NCI-H1092 treated with DMSO at 0.1 percent for 48 hours (cell line): ENCODE results near the gene TAOK3.

ENCODE experiments used
- DNase-seq: peaks from one replicate; lab custom pipeline; 2025; lab: John Stamatoyannopoulos, UW

The TAOK3 gene

GRCh38 chr12:118212606-118213005 is 160.1 kb downstream of the TAOK3 start:
- no peak for DNase-seq

DNA sequence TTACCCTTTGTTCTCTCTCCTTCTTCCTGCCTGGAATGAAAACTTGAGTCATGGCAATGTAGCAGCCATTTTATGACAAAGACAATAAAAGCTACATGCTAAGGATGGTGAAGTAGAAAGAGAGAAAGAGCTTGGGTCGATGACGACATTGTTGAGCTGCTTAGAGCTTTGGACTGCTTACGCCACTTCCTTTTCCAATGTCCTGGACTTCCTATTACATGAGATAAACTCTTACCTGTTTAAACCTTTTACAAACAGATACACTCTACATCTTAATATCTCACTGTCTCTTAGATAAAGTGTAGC is 166.6 kb downstream of the TAOK3 start:
- no peak for DNase-seq

DNA sequence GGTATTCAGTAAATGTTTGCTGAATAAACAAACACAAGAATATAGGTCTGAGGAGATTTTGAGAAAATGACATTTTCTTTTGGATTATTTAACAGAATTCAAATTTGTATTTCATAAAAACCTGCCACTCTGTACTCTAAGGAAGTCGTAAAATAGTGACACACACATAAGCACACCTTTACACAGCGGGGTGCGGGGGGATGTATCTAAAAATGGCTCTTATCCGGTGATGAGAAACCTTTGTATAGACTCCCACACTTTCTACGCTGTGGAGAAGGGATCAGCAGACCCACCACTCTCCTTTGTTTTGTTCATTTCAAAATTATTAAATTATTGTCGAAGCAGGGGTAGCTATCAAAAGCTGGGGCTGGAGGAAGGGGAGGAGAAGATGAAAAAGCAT is 178.7 kb downstream of the TAOK3 start:
- DNase-seq: no peak

DNA sequence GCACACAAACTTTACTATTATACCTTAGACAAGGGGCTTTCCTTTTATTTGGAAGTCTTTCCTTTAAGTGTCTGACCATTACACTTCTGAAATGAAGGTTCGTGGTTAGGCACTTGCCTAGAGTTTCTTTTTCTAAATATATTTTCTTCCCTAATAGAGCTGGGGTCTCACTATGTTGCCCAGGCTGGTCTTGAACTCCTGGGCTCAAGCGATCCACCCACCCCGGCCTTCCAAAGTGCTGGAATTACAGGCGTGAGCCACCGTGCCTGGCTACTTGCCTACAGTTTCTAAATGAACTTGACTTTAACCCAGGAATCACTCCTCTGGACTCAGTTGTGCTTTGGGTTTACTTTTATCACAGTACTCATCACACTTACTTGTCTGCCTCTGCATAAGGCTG is 179.2 kb downstream of the TAOK3 start:
- no peak for DNase-seq

DNA sequence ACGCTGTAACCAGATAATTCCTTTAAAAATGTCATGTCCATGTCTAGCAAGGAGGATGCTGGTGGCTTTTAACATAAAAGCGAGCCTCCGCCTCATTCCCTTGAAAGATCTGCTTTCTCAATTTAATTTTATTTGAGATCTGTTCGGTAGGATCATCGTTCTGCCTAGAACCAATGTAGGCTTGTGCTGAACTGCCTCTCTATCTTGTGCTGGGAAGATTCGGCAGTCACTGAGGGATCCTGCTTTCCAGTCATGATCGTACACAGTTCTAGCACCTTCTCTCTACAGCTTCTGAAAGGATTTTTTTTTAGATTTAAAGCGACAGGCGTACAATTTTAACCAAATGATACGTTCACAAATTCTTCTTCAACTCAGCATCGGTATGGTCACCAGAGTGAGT is 182.4 kb downstream of the TAOK3 start:
- DNase-seq: peak; percentile 69

DNA sequence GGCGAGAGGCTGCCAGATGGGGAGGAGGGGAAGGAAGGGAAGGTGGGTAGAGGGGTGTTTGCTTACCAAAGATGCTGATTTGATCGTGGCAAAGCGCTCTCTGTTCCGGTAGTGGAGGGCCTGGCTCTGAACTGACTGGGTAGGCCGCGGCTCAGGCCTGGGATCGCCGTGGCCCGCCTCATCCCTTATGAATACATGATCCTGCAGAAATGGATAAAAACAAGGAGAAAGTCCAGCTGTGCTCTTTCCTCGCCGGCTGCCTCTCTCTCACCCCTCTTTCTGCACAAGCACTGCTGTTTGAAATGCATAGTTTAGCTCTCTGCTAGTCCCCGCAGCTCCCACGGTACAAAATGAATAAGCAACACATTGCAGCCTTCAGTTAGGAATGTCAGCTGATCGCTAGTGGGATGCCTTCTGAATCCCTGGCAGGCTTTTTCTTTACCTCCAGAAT is 182.9 kb downstream of the TAOK3 start:
- DNase-seq: peak; percentile 71

DNA sequence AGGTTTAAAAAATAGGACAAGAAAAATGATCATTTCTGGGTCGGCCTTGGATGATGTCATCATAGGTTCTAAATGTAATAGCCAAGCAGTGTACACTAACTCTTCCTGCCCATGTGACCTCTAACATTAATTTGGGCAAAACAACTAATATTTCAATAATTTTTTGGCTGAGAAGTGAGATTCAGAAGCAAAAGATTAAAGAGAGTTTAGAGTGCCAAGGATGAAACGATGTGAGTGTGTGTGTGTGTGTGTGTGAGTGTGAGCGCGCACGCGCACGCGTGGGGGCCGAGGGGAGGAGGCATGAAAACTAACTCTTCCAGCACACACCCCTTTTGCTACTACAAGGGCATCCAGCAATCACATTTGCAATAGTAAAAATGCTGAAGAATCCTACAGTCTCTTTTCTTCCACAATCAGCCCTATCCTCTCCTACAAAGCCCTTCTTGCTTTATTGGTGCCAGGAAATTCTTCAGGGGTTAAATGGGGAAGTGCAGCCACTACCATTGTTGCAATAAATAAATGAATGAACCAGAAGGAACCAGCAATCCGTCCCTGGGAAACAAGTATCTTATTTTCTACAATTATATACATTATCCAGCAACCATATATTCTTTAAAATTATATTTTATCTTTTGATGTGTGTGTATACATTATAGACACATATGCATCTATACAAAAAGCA is 183.9 kb downstream of the TAOK3 start:
- peak; percentile 14 for DNase-seq

- DNase-seq: no peak
These were observed 184.8 kb downstream of the TAOK3 start for GRCh38 chr12:118187751-118188435.

DNA sequence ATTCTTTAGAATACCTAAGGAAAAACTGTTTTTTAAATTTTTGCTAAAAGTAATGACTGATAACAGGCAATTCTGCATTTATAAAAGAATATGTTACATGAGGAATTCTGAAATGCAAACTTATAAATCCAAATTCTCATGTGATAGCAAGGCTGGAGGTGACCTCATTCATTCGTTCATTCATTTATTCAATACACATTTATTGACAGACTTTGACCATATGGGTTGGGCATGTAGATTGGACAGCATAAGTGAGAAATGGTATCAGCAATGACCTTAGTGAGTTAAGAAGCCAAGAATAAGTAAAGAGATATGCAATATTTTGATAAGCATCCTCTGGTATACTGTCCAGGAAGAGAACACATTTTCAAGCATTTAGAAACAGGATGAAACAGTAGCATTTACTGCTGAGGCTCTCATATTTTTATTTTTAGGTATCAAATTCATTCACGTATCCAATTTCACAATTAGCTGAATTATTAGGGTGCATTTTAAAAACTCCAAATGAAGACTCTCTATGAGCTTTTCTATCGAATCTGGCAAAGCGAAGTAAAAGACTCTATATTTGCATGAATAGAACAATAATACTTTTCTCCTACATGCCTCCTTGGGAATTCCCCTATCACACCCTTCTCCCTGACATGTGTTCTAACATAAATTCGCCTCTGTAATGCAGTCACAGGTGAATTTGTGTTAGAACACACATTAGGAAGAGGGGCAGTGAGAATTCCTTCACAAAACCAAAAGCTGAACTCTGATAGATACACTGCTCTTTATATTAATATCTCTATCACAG is 186.9 kb downstream of the TAOK3 start:
- DNase-seq: no peak

GRCh38 chr12:118183711-118184110 is 189.0 kb downstream of the TAOK3 start:
- no peak for DNase-seq

GRCh38 chr12:118183155-118183554 is 189.6 kb downstream of the TAOK3 start:
- no peak for DNase-seq

- DNase-seq: no peak
These were observed 196.8 kb downstream of the TAOK3 start for GRCh38 chr12:118175823-118176447.

DNA sequence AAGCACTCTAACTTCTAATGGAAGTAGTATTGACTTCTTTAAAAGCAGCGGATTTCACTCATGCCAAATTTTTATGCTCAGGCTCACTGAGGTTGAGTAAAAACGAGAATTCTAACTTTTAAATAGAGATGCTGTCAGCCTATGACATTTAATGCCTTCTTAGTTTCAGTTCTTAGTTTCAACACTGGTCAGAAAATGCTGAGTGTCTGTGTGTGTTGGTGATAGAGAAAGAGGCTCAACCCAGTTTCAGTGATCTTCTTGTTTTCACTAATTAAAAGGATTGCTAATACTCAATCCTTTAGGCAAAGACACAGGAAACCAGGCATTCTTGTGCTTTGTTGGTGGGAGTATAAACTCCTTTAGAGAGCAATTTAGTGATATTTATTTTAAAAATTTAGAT is 205.8 kb downstream of the TAOK3 start:
- DNase-seq: no peak

DNA sequence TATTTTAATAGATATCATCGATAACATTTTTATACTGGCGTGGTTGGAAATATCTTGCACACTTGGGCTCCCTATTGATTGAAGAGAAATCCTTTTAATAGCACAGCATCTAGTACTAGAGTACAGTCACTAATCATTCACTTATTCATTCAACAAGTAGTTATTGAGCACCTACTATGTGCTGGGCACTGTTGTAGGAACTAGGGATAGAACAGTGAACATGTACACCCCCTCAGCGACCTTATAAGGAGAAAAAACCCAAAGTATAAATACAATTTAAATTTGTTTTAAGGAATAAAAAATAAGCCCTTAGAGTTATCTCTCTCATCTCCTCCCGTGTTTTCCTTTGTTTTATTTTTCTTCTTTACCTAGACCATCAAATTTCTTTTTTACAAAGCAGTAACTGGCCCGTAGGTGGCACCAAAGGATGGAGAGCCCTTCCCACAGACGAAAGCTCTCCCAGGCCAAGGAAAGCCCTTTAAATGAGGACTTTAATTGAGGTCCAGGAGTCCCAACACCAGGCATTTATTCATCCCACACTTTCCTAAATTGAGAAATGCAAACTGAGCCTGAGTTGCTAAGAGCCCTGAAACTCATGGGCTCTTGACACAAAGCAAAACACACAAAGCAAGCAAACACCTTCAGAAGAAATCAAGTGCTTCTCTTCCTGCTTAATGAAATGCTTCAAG is 207.8 kb downstream of the TAOK3 start:
- peak; percentile 12 for DNase-seq

- no peak for DNase-seq
These were observed 212.2 kb downstream of the TAOK3 start for GRCh38 chr12:118160536-118160935.

GRCh38 chr12:118151755-118152154 is 221.0 kb downstream of the TAOK3 start:
- no peak for DNase-seq

DNA sequence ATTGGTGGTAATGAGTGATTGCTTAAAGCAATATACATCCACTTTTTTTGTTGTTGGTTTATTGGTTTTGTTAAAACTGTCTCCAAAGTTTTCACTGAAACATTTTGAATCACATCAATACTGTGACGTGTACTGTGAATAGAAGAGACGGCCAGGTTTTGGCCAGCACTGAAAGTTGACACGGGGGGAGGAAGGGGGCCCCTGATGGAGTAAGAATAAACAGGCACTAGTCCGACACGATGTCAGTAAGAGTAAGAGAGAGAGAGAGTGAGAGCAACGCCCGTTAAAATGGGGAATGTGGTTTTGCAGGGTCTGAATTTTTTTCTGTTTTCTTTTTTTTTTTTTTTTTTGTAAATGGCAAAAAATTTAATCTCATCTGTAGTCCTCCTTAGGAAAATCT is 222.1 kb downstream of the TAOK3 start:
- DNase-seq: no peak

GRCh38 chr12:118148287-118148686 is 224.4 kb downstream of the TAOK3 start:
- DNase-seq: no peak

DNA sequence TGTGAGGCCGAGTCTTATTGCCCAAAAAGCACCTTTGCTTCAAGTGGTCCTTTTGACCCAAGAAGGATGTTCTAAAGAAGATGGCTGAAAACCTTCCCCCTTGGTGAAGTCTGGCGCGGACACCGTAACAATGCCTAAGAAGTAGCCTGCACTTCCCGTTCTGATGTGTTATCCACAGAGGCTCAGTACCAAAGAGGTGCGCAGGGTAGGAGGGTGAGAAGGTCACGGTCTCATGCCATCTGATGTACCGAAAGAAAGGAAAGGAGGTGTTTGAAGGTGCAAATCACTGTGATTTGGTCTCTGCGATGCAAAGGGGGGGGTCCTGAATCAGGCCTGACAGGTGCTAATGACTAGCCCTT is 226.9 kb downstream of the TAOK3 start:
- DNase-seq: no peak

GRCh38 chr12:118145113-118145797 is 227.5 kb downstream of the TAOK3 start:
- no peak for DNase-seq

DNA sequence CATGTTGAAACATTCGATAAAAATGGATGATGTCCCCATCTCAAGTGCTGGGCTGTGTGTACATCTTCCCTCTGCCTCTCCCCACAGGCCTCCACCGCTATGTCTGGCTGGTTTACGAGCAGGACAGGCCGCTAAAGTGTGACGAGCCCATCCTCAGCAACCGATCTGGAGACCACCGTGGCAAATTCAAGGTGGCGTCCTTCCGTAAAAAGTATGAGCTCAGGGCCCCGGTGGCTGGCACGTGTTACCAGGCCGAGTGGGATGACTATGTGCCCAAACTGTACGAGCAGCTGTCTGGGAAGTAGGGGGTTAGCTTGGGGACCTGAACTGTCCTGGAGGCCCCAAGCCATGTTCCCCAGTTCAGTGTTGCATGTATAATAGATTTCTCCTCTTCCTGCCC is 228.2 kb downstream of the TAOK3 start:
- no peak for DNase-seq

DNA sequence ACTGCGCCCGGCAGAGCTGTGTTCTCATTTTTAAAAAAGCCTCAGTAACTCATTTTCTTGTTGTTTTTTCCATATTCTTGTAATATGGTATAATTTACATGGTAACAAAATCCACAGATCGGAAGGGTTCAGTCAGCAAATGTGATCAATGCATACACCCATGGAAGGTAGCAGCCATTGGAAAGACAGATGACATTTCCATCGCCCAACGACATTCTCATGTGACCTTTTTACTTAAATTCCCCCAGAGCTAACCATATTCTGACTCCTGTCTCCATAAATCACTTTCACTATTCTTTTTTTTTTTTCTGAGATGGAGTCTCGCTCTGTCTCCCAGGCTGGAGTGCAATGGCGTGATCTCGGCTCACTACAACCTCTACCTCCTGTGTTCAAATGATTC is 231.9 kb downstream of the TAOK3 start:
- no peak for DNase-seq
